Kidney epithelial cell (primary cell): ENCODE data around the gene NEURL3. TPM values are rescaled to one million over a fixed set of nuclear protein-coding genes. Genes with fewer than 3 reads are reported as not detected.

Source experiments
- DNase-seq: peaks from one replicate; pipeline ENCODE4 v3.0.0-alpha.2; 2010; ENCODE audit warnings: low read depth
- H3K27me3 ChIP-seq: 2 replicates; pipeline ENCODE4 v1.6.0; 2011; ENCODE audit warnings: low read length; ENCODE audit not compliant: control insufficient read depth, insufficient read depth
- H3K36me3 ChIP-seq: 2 replicates; pipeline ENCODE4 v1.5.1; 2011; ENCODE audit warnings: low read length; ENCODE audit not compliant: control insufficient read depth, insufficient read depth
- H3K4me3 ChIP-seq: 2 replicates; pipeline ENCODE4 v1.5.1; 2011; ENCODE audit warnings: low read depth, mild to moderate bottlenecking, control low read depth, low read length
- total RNA-seq: library from RNA; depleted of rRNA; stranded (reverse); fragments of >200 nt; gene quantifications from 2 replicates; pipeline ENCODE4 v1.2.3, GENCODE V29; 2015
- TF ChIP-seq, protein P1 (sequence below): IDR thresholded peaks from 2 replicates; pipeline ENCODE4 v1.5.1; 2011; ENCODE audit warnings: mild to moderate bottlenecking, moderate library complexity, low read length, control low read depth, inconsistent platforms; ENCODE audit not compliant: insufficient read depth, poor library complexity, severe bottlenecking

NEURL3 gene
- total RNA-seq, 1 donor from 2014 or later, result 18.6 TPM

- Histone ChIP-seq H3K4me3 (peak overlapping the region; percentile 59), H3K36me3 (no peaks in the 10 kb centered on the region), H3K27me3 (no peaks in the 10 kb centered on the region)
- DNase-seq, result no peak
- TF ChIP-seq, protein P1, sequence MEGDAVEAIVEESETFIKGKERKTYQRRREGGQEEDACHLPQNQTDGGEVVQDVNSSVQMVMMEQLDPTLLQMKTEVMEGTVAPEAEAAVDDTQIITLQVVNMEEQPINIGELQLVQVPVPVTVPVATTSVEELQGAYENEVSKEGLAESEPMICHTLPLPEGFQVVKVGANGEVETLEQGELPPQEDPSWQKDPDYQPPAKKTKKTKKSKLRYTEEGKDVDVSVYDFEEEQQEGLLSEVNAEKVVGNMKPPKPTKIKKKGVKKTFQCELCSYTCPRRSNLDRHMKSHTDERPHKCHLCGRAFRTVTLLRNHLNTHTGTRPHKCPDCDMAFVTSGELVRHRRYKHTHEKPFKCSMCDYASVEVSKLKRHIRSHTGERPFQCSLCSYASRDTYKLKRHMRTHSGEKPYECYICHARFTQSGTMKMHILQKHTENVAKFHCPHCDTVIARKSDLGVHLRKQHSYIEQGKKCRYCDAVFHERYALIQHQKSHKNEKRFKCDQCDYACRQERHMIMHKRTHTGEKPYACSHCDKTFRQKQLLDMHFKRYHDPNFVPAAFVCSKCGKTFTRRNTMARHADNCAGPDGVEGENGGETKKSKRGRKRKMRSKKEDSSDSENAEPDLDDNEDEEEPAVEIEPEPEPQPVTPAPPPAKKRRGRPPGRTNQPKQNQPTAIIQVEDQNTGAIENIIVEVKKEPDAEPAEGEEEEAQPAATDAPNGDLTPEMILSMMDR, result no peak
Measured at GRCh38 chr2:96537066-96537733, 32.0 kb upstream of the NEURL3 start.

- Histone ChIP-seq H3K36me3 (no peaks in the 10 kb centered on the region), H3K4me3 (peak within 1 kb of the TSS; percentile 59), H3K27me3 (no peaks in the 10 kb centered on the region)
- TF ChIP-seq, protein P1, result peak; percentile 11
- DNase-seq, result peak; percentile 71
Measured at GRCh38 chr2:96536445-96537065, 31.4 kb upstream of the NEURL3 start, which contains the start of gene ARID5A. TSS of gene ARID5A (plus strand) at chr2:96536752. CDS start at chr2:96536827, 75 bp downstream.

DNA sequence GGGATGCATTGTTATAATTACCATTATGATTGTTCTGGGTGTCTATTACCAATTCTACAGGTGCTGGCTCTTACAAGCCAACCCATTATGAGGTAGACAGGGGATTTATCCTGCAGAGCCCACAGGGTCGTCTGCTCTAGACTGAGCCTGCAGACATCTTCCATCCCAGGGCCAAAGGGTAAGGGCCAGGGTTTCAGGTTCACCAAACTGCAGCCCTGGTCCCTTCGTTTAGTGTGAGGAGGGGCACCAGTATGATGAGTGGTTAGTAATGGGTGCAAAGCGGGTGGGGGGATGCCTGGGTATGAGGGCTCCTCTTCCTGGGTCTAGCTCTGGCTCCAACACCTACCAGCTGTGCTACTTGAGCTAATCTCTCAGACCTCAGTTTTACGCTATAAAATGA, 30.2 kb upstream of the NEURL3 start:
- TF ChIP-seq, protein P1, result no peak
- Histone ChIP-seq H3K36me3 (no peaks in the 10 kb centered on the region), H3K27me3 (no peaks in the 10 kb centered on the region), H3K4me3 (no peak overlapping the region)
- DNase-seq, result no peak

- Histone ChIP-seq H3K27me3 (no peaks in the 10 kb centered on the region), H3K4me3 (no peak overlapping the region), H3K36me3 (no peaks in the 10 kb centered on the region)
- TF ChIP-seq, protein P1, result no peak
- DNase-seq, result no peak
Measured at GRCh38 chr2:96534701-96535181, 29.6 kb upstream of the NEURL3 start.

DNA sequence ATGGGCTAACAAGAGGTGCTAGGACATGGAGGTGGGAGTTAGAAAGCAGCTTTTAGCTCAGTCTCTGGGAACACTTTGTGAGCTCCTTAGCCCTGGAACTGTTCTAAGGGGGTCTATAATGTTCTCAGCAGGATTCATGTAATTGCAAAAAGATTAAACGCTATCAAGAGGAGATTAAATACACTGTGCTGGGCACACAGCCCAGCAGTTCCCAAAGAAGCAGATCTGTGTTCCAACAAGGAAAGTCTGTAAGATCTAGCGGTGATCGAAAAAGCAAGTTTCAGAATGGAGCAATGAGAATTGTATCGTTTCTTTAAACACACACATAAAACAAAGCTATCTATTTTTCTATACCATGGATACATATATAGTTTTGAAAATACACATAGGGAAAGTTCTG, 29.0 kb upstream of the NEURL3 start:
- TF ChIP-seq, protein P1, result no peak
- H3K36me3 ChIP-seq, result no peaks in the 10 kb centered on the region
- no peak overlapping the region for H3K4me3 ChIP-seq
- no peak for DNase-seq
- no peaks in the 10 kb centered on the region for H3K27me3 ChIP-seq
